Liver (tissue), 9 donors: ENCODE measurements around the gene GREM2. TPM values are rescaled to one million over a fixed set of nuclear protein-coding genes. Genes with fewer than 3 reads are reported as not detected.

Experiments used
- DNase-seq: peaks from one replicate; pipeline ENCODE4 v3.0.0-alpha.2; 2017; ENCODE audit warnings: low spot score
- H3K27ac ChIP-seq, 2 donors: one replicate each; pipeline ENCODE4 v1.7.0; 2013; ENCODE audit warnings: inconsistent platforms in 2 of 2, low read length in 2 of 2, control low read depth in 1 of 2, low read depth in 1 of 2, mild to moderate bottlenecking in 1 of 2
- H3K27me3 ChIP-seq, 4 donors: one replicate each; pipeline versions ENCODE4 v1.6.1 to v1.7.0; 2013; ENCODE audit warnings: low read length in 3 of 4, inconsistent platforms in 1 of 4, mild to moderate bottlenecking in 1 of 4, moderate library complexity in 1 of 4; ENCODE audit not compliant: control insufficient read depth in 4 of 4, insufficient read depth in 4 of 4
- H3K36me3 ChIP-seq, 4 donors: one replicate each; pipeline versions ENCODE4 v1.6.1 to v1.7.0; 2013; ENCODE audit warnings: low read length in 3 of 4, mild to moderate bottlenecking in 3 of 4, low read depth in 1 of 4, moderate library complexity in 1 of 4; ENCODE audit not compliant: control insufficient read depth in 4 of 4, insufficient read depth in 3 of 4
- H3K4me1 ChIP-seq, 4 donors: one replicate each; pipeline versions ENCODE4 v1.6.1 to v1.7.0; 2013; ENCODE audit warnings: low read length in 3 of 4, mild to moderate bottlenecking in 3 of 4, moderate library complexity in 1 of 4; ENCODE audit not compliant: control insufficient read depth in 4 of 4, insufficient read depth in 4 of 4
- H3K4me3 ChIP-seq, 3 donors: one replicate each; pipeline versions ENCODE4 v1.6.1 to v1.7.0; 2013; ENCODE audit warnings: low read length in 3 of 3, control low read depth in 1 of 3, low read depth in 1 of 3, mild to moderate bottlenecking in 1 of 3
- H3K9ac ChIP-seq, 2 donors: one replicate each; pipeline ENCODE4 v1.7.0; 2013; ENCODE audit warnings: low read length in 2 of 2, mild to moderate bottlenecking in 2 of 2, moderate library complexity in 2 of 2, control low read depth in 1 of 2, low read depth in 1 of 2
- H3K9me3 ChIP-seq, 4 donors: one replicate each; pipeline versions ENCODE4 v1.6.1 to v1.7.0; 2013; ENCODE audit warnings: low read length in 3 of 4; ENCODE audit not compliant: control insufficient read depth in 4 of 4
- ATF3 ChIP-seq: IDR thresholded peaks from 2 replicates; pipeline ENCODE4 v1.6.1; 2016; ENCODE audit warnings: antibody characterized with exemption
- CTCF ChIP-seq: fragments of 150-350 bp; IDR thresholded peaks from 2 replicates; pipeline ENCODE4 v1.5.1; 2017; ENCODE audit warnings: improper control_type of control experiment, low read depth, low read length; ENCODE audit not compliant: missing input control
- EGR1 ChIP-seq, 2 donors: IDR thresholded peaks; 2 replicates each; pipeline ENCODE4 v1.6.1; 2016 to 2018; ENCODE audit warnings: antibody characterized with exemption in 2 of 2, low read depth in 2 of 2
- FOXA1 ChIP-seq: IDR thresholded peaks from 2 replicates; pipeline ENCODE4 v1.6.1; 2016; ENCODE audit warnings: antibody characterized with exemption
- FOXA2 ChIP-seq: IDR thresholded peaks from 2 replicates; pipeline ENCODE4 v1.6.1; 2016; ENCODE audit warnings: antibody characterized with exemption
- GABPA ChIP-seq, 2 donors: IDR thresholded peaks in 1 of 2; conservative IDR thresholded peaks in 1 of 2; 2 replicates each; pipeline ENCODE4 v1.6.1; 2016; ENCODE audit warnings: antibody characterized with exemption in 2 of 2, mild to moderate bottlenecking in 1 of 2, moderate library complexity in 1 of 2
- HNF4A ChIP-seq, 2 donors: conservative IDR thresholded peaks; 2 replicates each; pipeline ENCODE4 v1.6.1; 2016; ENCODE audit warnings: antibody characterized with exemption in 2 of 2, mild to moderate bottlenecking in 2 of 2
- HNF4G ChIP-seq: IDR thresholded peaks from 2 replicates; pipeline ENCODE4 v1.6.1; 2016; ENCODE audit warnings: antibody characterized with exemption
- JUND ChIP-seq, 2 donors: IDR thresholded peaks; 2 replicates each; pipeline ENCODE4 v1.6.1; 2016; ENCODE audit warnings: antibody characterized with exemption in 2 of 2
- MAX ChIP-seq: IDR thresholded peaks from 2 replicates; pipeline ENCODE4 v1.6.1; 2016; ENCODE audit warnings: antibody characterized with exemption
- NR2F2 ChIP-seq: IDR thresholded peaks from 2 replicates; pipeline ENCODE4 v1.6.1; 2016; ENCODE audit warnings: antibody characterized with exemption
- RAD21 ChIP-seq, 2 donors: IDR thresholded peaks; 2 replicates each; pipeline ENCODE4 v1.6.1; 2016; ENCODE audit warnings: antibody characterized with exemption in 2 of 2, mild to moderate bottlenecking in 2 of 2
- REST ChIP-seq: IDR thresholded peaks from 2 replicates; pipeline ENCODE4 v1.6.1; 2016; ENCODE audit warnings: antibody characterized with exemption, mild to moderate bottlenecking
- RXRA ChIP-seq, 2 donors: IDR thresholded peaks; 2 replicates each; pipeline ENCODE4 v1.6.1; 2017 to 2018; ENCODE audit warnings: antibody characterized with exemption in 2 of 2, mild to moderate bottlenecking in 1 of 2
- SP1 ChIP-seq: IDR thresholded peaks from 2 replicates; pipeline ENCODE4 v1.6.1; 2018; ENCODE audit warnings: antibody characterized with exemption, mild to moderate bottlenecking
- TAF1 ChIP-seq: conservative IDR thresholded peaks from 2 replicates; pipeline ENCODE4 v1.6.1; 2016; ENCODE audit warnings: antibody characterized with exemption, mild to moderate bottlenecking
- YY1 ChIP-seq: IDR thresholded peaks from 2 replicates; pipeline ENCODE4 v1.6.1; 2016; ENCODE audit warnings: antibody characterized with exemption, mild to moderate bottlenecking
- ZBTB33 ChIP-seq: IDR thresholded peaks from 2 replicates; pipeline ENCODE4 v1.6.1; 2016; ENCODE audit warnings: antibody characterized with exemption
- WGBS: extraction: QIAGEN DNeasy Blood & Tissue Kit; methylation state at CpG from one replicate; pipeline ENCODE4 v1.1.7; 2013; 5-methylcytosine and 5-hydroxymethylcytosine counted together
- polyA plus RNA-seq, 2 donors: library from polyadenylated mRNA; stranded (reverse) in 1 of 2; unstranded in 1 of 2; fragments of 200-250 nt in 1 of 2; fragments of >200 nt in 1 of 2; fragmentation: Nextera tagmentation in 1 of 2; extraction: Ambion mirVana in 1 of 2; gene quantifications; one replicate each; pipeline versions ENCODE4 v1.2.1 to v1.2.3, GENCODE V29; 2013 to 2015
- total RNA-seq, 2 donors: library from RNA; depleted of rRNA; stranded (reverse); fragments of >200 nt; gene quantifications; one replicate each; pipeline ENCODE4 v1.2.3, GENCODE V29; 2014
- donor health status: healthy.
- donor health status: healthy.
- donor health status: healthy.
- donor health status: healthy.
- donor health status: healthy.

Gene GREM2
- total and polyA plus RNA-seq, 4 donors = 0.19 to 19.5 (median 4.3) TPM

GRCh38 chr1:240526312-240526711, 85.6 kb downstream of the GREM2 start:
- TF ChIP-seq GABPA (IDR thresholded peaks at IDR 0.05 in 1 of 2, conservative IDR thresholded peaks at IDR 0.05 in 1 of 2) = no peak
- TF ChIP-seq FOXA2 = no peak
- no peak for TF ChIP-seq EGR1 (IDR thresholded peaks at IDR 0.05; ENCODE audit: low read depth in 2 of 2)
- no peak for TF ChIP-seq RAD21 (IDR thresholded peaks at IDR 0.05)
- no peak for TF ChIP-seq ZBTB33
- TF ChIP-seq FOXA1 = no peak
- no peak for TF ChIP-seq HNF4A (conservative IDR thresholded peaks at IDR 0.05)
- TF ChIP-seq TAF1 = no peak
- no peak overlapping the region for H3K4me3 ChIP-seq
- no peak overlapping the region for H3K9ac ChIP-seq
- H3K4me1 ChIP-seq = peaks cover 3 to 12% (median 7%) of the 10 kb centered on the region in 4 donors
- peaks cover 0 to 4% (median under 1%) of the 10 kb centered on the region in 4 donors for H3K36me3 ChIP-seq
- no peaks in the 10 kb centered on the region for H3K27me3 ChIP-seq
- H3K9me3 ChIP-seq = no peaks in the 10 kb centered on the region
- DNase-seq = no peak
- 78% methylated on average over 7 of the region's 7 CpGs for WGBS
- no peak overlapping the region for H3K27ac ChIP-seq

GRCh38 chr1:240524356-240525069, 87.4 kb downstream of the GREM2 start:
- H3K36me3 ChIP-seq = peaks cover 0 to 4% (median under 1%) of the 10 kb centered on the region in 4 donors
- no peak overlapping the region for H3K9ac ChIP-seq
- H3K4me3 ChIP-seq = no peak overlapping the region
- no peak for DNase-seq
- no peak overlapping the region for H3K27ac ChIP-seq
- 77% methylated on average over 4 of the region's 4 CpGs for WGBS
- no peaks in the 10 kb centered on the region for H3K9me3 ChIP-seq
- no peak for TF ChIP-seq GABPA (IDR thresholded peaks at IDR 0.05 in 1 of 2, conservative IDR thresholded peaks at IDR 0.05 in 1 of 2)
- no peak for TF ChIP-seq FOXA2
- TF ChIP-seq HNF4A (conservative IDR thresholded peaks at IDR 0.05) = no peak
- TF ChIP-seq EGR1 (IDR thresholded peaks at IDR 0.05; ENCODE audit: low read depth in 2 of 2) = no peak
- TF ChIP-seq FOXA1 = no peak
- TF ChIP-seq ATF3 = no peak
- no peak for TF ChIP-seq RXRA (IDR thresholded peaks at IDR 0.05)
- TF ChIP-seq RAD21 (IDR thresholded peaks at IDR 0.05) = no peak
- TF ChIP-seq JUND (IDR thresholded peaks at IDR 0.05) = no peak
- no peak for TF ChIP-seq NR2F2
- TF ChIP-seq CTCF = no peak
- no peak for TF ChIP-seq TAF1
- no peak for TF ChIP-seq MAX
- no peak for TF ChIP-seq REST
- no peak for TF ChIP-seq ZBTB33
- TF ChIP-seq YY1 = no peak
- no peak for TF ChIP-seq HNF4G
- TF ChIP-seq SP1 = no peak
- H3K27me3 ChIP-seq = no peaks in the 10 kb centered on the region
- peaks cover 3 to 10% (median 7%) of the 10 kb centered on the region in 4 donors for H3K4me1 ChIP-seq
